GM23338 (cell line): ENCODE measurements around the gene SLCO3A1. TPM values are rescaled to one million over a fixed set of nuclear protein-coding genes. Genes with fewer than 3 reads are reported as not detected.

Source experiments
- ATAC-seq: fragments of 200-7000 bp; cut with Tn5 transposase; 3 replicates; pipeline ENCODE4 v1.9.1; 2020
- DNase-seq: peaks from one replicate; pipeline ENCODE4 v3.0.0-alpha.2; 2015; ENCODE audit warnings: low spot score
- H2AFZ ChIP-seq: fragments of 200-600 bp; sonication (generic); 2 replicates; pipeline ENCODE4 v1.8.0; 2016; ENCODE audit warnings: antibody characterized with exemption, mild to moderate bottlenecking, moderate library complexity
- H3F3A ChIP-seq: fragments of 200-600 bp; sonication (generic); replicated peaks from 2 replicates; pipeline ENCODE4 v1.8.0; 2017; ENCODE audit warnings: antibody characterized with exemption, mixed run types, low read depth
- H3K27ac ChIP-seq: fragments of 200-600 bp; sonication (generic); 2 replicates; pipeline ENCODE4 v1.6.1; 2016; ENCODE audit warnings: low read depth
- H3K27me3 ChIP-seq: fragments of 200-600 bp; sonication (generic); 2 replicates; pipeline ENCODE4 v1.8.0; 2016; ENCODE audit warnings: mild to moderate bottlenecking, mixed run types, moderate library complexity; ENCODE audit not compliant: insufficient read depth
- H3K36me3 ChIP-seq: fragments of 200-600 bp; sonication (generic); 2 replicates; pipeline ENCODE4 v1.8.0; 2016; ENCODE audit warnings: mild to moderate bottlenecking; ENCODE audit not compliant: insufficient read depth
- H3K4me1 ChIP-seq: fragments of 200-600 bp; sonication (generic); 2 replicates; pipeline ENCODE4 v1.8.0; 2016; ENCODE audit warnings: mild to moderate bottlenecking, moderate library complexity; ENCODE audit not compliant: insufficient read depth
- H3K4me2 ChIP-seq: fragments of 200-600 bp; sonication (generic); 2 replicates; pipeline ENCODE4 v1.7.1; 2017; ENCODE audit warnings: mixed run types
- H3K4me3 ChIP-seq: fragments of 200-600 bp; sonication (generic); 2 replicates; pipeline ENCODE4 v1.6.1; 2016; ENCODE audit warnings: mixed run types
- H3K79me2 ChIP-seq: fragments of 200-600 bp; sonication (generic); replicated peaks from 2 replicates; pipeline ENCODE4 v1.8.0; 2017; ENCODE audit warnings: mild to moderate bottlenecking; ENCODE audit not compliant: insufficient read depth
- H3K9me2 ChIP-seq: fragments of 200-600 bp; sonication (generic); 2 replicates; pipeline ENCODE4 v1.8.0; 2017; ENCODE audit not compliant: insufficient read depth
- H4K20me1 ChIP-seq: fragments of 200-600 bp; sonication (generic); replicated peaks from 2 replicates; pipeline ENCODE4 v1.8.0; 2017; ENCODE audit warnings: mild to moderate bottlenecking; ENCODE audit not compliant: insufficient read depth
- H3K27ac Mint-ChIP-seq: 2 replicates; pipeline ENCODE4 v1.8.0; 2020; ENCODE audit warnings: inconsistent platforms, mild to moderate bottlenecking, moderate library complexity, mixed read lengths
- H3K27me3 Mint-ChIP-seq: 3 replicates; pipeline ENCODE4 v1.8.0; 2022; ENCODE audit warnings: low read depth, mild to moderate bottlenecking, moderate library complexity, mixed read lengths, inconsistent platforms; ENCODE audit not compliant: insufficient read depth, poor library complexity
- H3K36me3 Mint-ChIP-seq: 3 replicates; pipeline ENCODE4 v1.8.0; 2021; ENCODE audit warnings: low read depth, mild to moderate bottlenecking, inconsistent platforms, moderate library complexity, mixed read lengths
- H3K4me1 Mint-ChIP-seq: 3 replicates; pipeline ENCODE4 v1.8.0; 2020; ENCODE audit warnings: mild to moderate bottlenecking, inconsistent platforms, mixed read lengths
- H3K4me3 Mint-ChIP-seq: 3 replicates; pipeline ENCODE4 v1.8.0; 2021; ENCODE audit warnings: moderate library complexity, mild to moderate bottlenecking, inconsistent platforms, mixed read lengths
- H3K9me3 Mint-ChIP-seq: 3 replicates; pipeline ENCODE4 v1.8.0; 2020; ENCODE audit warnings: moderate library complexity, mild to moderate bottlenecking, inconsistent platforms, mixed read lengths
- CREB1 ChIP-seq: fragments of 250-450 bp; sonication (Bioruptor Pico); IDR thresholded peaks from 2 replicates; pipeline ENCODE4 v1.5.0; 2020; ENCODE audit warnings: low read depth, mild to moderate bottlenecking, moderate library complexity
- EZH2phosphoT487 ChIP-seq: fragments of 200-600 bp; sonication (generic); IDR thresholded peaks from one replicate; pipeline ENCODE4 v1.8.1; 2018; ENCODE audit warnings: antibody characterized with exemption; ENCODE audit not compliant: unreplicated experiment
- JUNB ChIP-seq: IDR thresholded peaks from one replicate; pipeline ENCODE4 v1.6.1; 2016; ENCODE audit warnings: antibody characterized with exemption; ENCODE audit not compliant: unreplicated experiment
- NANOG ChIP-seq: IDR thresholded peaks from 2 replicates; pipeline ENCODE4 v1.6.1; 2016; ENCODE audit warnings: antibody characterized with exemption, borderline replicate concordance
- STAT1 ChIP-seq: IDR thresholded peaks from one replicate; pipeline ENCODE4 v1.6.1; 2016; ENCODE audit warnings: antibody characterized with exemption; ENCODE audit not compliant: unreplicated experiment
- ZNF114 ChIP-seq: fragments of 250-450 bp; sonication (Bioruptor Pico); IDR thresholded peaks from 2 replicates; pipeline ENCODE4 v1.5.0; 2020; ENCODE audit warnings: mild to moderate bottlenecking, moderate library complexity
- ZNF331 ChIP-seq: fragments of 250-450 bp; sonication (Bioruptor Pico); IDR thresholded peaks from 2 replicates; pipeline ENCODE4 v1.5.0; 2020; ENCODE audit warnings: low read depth, mild to moderate bottlenecking, moderate library complexity
- polyA plus RNA-seq: library from polyadenylated mRNA; unstranded; fragments of >200 nt; fragmentation: Nextera tagmentation; extraction: Ambion mirVana; gene quantifications from 2 replicates; pipeline ENCODE4 v1.2.1, GENCODE V29; 2016
- total RNA-seq: library from RNA; depleted of rRNA; stranded (reverse); fragments of >200 nt; shearing (Covaris generic); gene quantifications from 2 replicates; pipeline ENCODE4 v1.2.3, GENCODE V29; 2014
- TF ChIP-seq, protein P1 (sequence below): IDR thresholded peaks from one replicate; pipeline ENCODE4 v1.6.1; 2018; ENCODE audit warnings: antibody characterized with exemption; ENCODE audit not compliant: unreplicated experiment
- TF ChIP-seq, protein P2 (sequence below): fragments of 250-450 bp; sonication (Bioruptor Pico); IDR thresholded peaks from 2 replicates; pipeline ENCODE4 v1.5.0; 2020; ENCODE audit warnings: mild to moderate bottlenecking, moderate library complexity
- TF ChIP-seq, protein P3 (sequence below), 2 experiments: fragments of 200-600 bp in 1 of 2; sonication (generic) in 1 of 2; conservative IDR thresholded peaks; 2 replicates each; pipeline versions ENCODE4 v1.5.1 to v1.6.1; 2016 to 2017; ENCODE audit warnings: antibody characterized with exemption in 2 of 2, low read depth in 2 of 2, mild to moderate bottlenecking in 2 of 2, moderate library complexity in 1 of 2

The SLCO3A1 gene
- total and polyA plus RNA-seq, 2 experiments from 2014 or later, result 7.3 to 9.4 TPM

DNA sequence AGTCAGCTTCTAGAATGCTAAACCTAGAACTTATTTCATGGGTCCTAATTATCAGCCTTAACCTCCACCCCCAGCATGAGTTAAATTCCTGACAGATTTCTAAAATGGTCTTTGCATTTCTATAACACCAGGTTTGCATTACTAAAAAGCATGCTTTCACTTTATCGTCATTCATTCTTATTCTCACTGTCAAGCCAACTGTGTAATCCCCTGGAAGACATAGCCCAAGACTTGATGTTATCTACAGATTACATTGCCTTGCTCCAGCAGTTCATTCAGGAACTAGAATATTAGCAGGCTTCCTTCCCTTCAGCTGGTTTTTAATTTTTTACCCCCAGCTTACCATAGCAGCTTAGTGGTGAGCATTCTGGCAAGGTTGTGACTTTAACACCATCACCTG lies 184.0 kb downstream of the SLCO3A1 start (continued):
- TF ChIP-seq, protein P1, sequence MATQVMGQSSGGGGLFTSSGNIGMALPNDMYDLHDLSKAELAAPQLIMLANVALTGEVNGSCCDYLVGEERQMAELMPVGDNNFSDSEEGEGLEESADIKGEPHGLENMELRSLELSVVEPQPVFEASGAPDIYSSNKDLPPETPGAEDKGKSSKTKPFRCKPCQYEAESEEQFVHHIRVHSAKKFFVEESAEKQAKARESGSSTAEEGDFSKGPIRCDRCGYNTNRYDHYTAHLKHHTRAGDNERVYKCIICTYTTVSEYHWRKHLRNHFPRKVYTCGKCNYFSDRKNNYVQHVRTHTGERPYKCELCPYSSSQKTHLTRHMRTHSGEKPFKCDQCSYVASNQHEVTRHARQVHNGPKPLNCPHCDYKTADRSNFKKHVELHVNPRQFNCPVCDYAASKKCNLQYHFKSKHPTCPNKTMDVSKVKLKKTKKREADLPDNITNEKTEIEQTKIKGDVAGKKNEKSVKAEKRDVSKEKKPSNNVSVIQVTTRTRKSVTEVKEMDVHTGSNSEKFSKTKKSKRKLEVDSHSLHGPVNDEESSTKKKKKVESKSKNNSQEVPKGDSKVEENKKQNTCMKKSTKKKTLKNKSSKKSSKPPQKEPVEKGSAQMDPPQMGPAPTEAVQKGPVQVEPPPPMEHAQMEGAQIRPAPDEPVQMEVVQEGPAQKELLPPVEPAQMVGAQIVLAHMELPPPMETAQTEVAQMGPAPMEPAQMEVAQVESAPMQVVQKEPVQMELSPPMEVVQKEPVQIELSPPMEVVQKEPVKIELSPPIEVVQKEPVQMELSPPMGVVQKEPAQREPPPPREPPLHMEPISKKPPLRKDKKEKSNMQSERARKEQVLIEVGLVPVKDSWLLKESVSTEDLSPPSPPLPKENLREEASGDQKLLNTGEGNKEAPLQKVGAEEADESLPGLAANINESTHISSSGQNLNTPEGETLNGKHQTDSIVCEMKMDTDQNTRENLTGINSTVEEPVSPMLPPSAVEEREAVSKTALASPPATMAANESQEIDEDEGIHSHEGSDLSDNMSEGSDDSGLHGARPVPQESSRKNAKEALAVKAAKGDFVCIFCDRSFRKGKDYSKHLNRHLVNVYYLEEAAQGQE, result no peak

DNA sequence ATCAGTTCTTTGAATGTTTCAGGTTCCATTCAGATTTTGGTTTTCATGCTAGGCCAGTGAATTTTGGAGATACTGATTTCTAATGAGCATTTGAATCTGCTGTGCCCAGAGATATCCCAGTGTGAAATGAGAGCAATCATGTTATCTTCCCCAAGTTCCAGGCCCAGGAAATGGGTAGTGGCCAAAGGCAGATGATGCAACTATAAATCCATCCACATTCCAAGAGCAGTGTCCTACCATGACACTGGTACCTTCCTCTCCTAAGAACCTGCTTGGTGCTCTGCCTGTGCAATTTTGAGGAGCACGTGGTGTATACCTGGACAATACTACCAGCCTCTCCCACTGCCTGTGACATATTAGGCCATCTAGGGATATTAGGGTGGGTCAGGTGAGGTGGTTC lies 186.8 kb downstream of the SLCO3A1 start:
- ATAC-seq (no peak), DNase-seq (no peak)
- Mint-ChIP-seq H3K27ac (no peak overlapping the region), H3K4me1 (peaks cover 13% of the 10 kb centered on the region), H3K36me3 (peaks cover 12% of the 10 kb centered on the region; the same call in 2 of the 3 replicates), H3K27me3 (peaks cover 6% of the 10 kb centered on the region), H3K4me3 (no peak overlapping the region), H3K9me3 (peaks cover 19% of the 10 kb centered on the region)
- Histone ChIP-seq H3K27ac (no peak overlapping the region), H4K20me1 (no peaks in the 10 kb centered on the region), H2AFZ (no peak overlapping the region), H3K4me3 (no peak overlapping the region), H3K4me1 (peaks cover 13% of the 10 kb centered on the region), H3K79me2 (peaks cover 4% of the 10 kb centered on the region; the same call in 1 of the 2 replicates), H3K9me2 (peaks cover 10% of the 10 kb centered on the region), H3K27me3 (no peaks in the 10 kb centered on the region), H3F3A (no peaks in the 10 kb centered on the region), H3K36me3 (no peaks in the 10 kb centered on the region), H3K4me2 (no peak overlapping the region)
- no peak for TF ChIP-seq EZH2phosphoT487
- TF ChIP-seq, protein P2, sequence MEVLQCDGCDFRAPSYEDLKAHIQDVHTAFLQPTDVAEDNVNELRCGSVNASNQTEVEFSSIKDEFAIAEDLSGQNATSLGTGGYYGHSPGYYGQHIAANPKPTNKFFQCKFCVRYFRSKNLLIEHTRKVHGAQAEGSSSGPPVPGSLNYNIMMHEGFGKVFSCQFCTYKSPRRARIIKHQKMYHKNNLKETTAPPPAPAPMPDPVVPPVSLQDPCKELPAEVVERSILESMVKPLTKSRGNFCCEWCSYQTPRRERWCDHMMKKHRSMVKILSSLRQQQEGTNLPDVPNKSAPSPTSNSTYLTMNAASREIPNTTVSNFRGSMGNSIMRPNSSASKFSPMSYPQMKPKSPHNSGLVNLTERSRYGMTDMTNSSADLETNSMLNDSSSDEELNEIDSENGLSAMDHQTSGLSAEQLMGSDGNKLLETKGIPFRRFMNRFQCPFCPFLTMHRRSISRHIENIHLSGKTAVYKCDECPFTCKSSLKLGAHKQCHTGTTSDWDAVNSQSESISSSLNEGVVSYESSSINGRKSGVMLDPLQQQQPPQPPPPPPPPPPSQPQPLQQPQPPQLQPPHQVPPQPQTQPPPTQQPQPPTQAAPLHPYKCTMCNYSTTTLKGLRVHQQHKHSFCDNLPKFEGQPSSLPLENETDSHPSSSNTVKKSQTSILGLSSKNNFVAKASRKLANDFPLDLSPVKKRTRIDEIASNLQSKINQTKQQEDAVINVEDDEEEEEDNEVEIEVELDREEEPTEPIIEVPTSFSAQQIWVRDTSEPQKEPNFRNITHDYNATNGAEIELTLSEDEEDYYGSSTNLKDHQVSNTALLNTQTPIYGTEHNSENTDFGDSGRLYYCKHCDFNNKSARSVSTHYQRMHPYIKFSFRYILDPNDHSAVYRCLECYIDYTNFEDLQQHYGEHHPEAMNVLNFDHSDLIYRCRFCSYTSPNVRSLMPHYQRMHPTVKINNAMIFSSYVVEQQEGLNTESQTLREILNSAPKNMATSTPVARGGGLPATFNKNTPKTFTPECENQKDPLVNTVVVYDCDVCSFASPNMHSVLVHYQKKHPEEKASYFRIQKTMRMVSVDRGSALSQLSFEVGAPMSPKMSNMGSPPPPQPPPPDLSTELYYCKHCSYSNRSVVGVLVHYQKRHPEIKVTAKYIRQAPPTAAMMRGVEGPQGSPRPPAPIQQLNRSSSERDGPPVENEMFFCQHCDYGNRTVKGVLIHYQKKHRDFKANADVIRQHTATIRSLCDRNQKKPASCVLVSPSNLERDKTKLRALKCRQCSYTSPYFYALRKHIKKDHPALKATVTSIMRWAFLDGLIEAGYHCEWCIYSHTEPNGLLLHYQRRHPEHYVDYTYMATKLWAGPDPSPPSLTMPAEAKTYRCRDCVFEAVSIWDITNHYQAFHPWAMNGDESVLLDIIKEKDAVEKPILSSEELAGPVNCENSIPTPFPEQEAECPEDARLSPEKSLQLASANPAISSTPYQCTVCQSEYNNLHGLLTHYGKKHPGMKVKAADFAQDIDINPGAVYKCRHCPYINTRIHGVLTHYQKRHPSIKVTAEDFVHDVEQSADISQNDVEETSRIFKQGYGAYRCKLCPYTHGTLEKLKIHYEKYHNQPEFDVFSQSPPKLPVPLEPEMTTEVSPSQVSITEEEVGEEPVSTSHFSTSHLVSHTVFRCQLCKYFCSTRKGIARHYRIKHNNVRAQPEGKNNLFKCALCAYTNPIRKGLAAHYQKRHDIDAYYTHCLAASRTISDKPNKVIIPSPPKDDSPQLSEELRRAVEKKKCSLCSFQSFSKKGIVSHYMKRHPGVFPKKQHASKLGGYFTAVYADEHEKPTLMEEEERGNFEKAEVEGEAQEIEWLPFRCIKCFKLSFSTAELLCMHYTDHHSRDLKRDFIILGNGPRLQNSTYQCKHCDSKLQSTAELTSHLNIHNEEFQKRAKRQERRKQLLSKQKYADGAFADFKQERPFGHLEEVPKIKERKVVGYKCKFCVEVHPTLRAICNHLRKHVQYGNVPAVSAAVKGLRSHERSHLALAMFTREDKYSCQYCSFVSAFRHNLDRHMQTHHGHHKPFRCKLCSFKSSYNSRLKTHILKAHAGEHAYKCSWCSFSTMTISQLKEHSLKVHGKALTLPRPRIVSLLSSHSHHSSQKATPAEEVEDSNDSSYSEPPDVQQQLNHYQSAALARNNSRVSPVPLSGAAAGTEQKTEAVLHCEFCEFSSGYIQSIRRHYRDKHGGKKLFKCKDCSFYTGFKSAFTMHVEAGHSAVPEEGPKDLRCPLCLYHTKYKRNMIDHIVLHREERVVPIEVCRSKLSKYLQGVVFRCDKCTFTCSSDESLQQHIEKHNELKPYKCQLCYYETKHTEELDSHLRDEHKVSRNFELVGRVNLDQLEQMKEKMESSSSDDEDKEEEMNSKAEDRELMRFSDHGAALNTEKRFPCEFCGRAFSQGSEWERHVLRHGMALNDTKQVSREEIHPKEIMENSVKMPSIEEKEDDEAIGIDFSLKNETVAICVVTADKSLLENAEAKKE (CRISPR knock-in tag), result no peak
- TF ChIP-seq, protein P1, result no peak
- no peak for TF ChIP-seq ZNF331
- no peak for TF ChIP-seq CREB1
- TF ChIP-seq STAT1, result no peak
- TF ChIP-seq JUNB, result no peak
- no peak for TF ChIP-seq ZNF114 (CRISPR knock-in tag)
- no peak for TF ChIP-seq NANOG
- TF ChIP-seq, protein P3, sequence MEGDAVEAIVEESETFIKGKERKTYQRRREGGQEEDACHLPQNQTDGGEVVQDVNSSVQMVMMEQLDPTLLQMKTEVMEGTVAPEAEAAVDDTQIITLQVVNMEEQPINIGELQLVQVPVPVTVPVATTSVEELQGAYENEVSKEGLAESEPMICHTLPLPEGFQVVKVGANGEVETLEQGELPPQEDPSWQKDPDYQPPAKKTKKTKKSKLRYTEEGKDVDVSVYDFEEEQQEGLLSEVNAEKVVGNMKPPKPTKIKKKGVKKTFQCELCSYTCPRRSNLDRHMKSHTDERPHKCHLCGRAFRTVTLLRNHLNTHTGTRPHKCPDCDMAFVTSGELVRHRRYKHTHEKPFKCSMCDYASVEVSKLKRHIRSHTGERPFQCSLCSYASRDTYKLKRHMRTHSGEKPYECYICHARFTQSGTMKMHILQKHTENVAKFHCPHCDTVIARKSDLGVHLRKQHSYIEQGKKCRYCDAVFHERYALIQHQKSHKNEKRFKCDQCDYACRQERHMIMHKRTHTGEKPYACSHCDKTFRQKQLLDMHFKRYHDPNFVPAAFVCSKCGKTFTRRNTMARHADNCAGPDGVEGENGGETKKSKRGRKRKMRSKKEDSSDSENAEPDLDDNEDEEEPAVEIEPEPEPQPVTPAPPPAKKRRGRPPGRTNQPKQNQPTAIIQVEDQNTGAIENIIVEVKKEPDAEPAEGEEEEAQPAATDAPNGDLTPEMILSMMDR (conservative IDR thresholded peaks at IDR 0.05; ENCODE audit: low read depth in 2 of 2), result no peak
